Measurements from ENCODE around the gene LIN9.

LIN9 gene

DNA sequence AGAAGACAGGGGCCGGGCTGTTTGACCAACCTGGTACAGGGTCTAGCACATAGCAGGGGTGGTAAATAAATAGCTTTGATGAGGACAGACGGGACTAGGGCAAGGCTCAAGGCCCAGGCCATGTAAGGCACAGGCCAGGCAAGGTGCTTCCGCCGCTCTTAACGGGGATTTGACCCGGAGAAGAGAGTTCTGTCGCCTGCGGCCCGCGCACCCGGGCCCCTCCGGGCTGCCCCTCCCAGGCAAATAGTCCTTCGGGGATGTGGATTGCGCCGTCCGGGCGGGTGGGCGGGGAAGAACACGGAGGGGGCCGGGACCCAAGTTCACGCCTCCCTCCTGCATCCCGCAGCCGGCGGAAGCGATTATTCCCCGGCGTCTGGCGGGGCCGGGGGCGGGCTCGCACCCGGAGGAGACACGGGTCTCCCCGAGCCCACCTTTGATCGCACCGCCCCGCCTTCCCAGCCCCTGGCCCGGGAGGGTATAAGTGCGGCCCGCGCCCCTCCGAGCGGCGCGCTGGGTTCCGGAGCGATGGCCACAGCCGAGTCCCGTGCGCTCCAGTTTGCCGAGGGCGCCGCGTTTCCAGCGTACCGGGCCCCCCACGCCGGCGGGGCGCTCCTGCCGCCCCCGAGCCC lies 85.7 kb downstream of the LIN9 start, which contains the start of gene MIXL1:
Gene MIXL1, plus strand, starts transcription at position 508 of the 629 bp plus-strand sequence. Its CDS starts 18 bp downstream, at position 526.
- Histone ChIP-seq H3K27ac (ENCODE audit: low read depth, low read length) (no peak within 1 kb of the TSS), H3K4me3 (ENCODE audit: low read depth in 1 of 5, low read length in 5 of 5) (peak within 1 kb of the TSS in 4 of 5 donors; percentile 47 to 56 (median 54))

DNA sequence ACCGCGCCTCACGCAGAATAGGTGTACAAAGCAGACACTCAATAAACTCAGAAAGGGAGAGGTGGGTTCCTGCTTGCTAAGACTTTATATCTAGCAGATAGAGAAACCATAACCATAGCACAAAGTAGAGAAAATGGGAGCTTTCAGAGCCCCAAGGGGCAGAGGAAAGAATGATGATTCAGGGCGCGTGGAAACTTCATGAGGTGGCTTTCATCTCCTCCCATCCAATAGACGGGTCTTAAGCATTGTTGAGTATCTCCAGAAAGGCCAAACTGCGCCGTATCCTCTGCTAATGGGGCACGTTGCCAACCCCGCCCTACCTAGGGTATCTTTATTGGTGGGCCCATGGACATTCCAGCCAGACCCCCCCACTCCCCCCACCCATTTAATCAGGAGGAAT lies 86.3 kb downstream of the LIN9 start:
- no peak overlapping the region for H3K27ac ChIP-seq (ENCODE audit: low read depth, low read length)
- no peak overlapping the region for H3K9ac ChIP-seq (ENCODE audit: low read length in 5 of 5)
- no peaks in the 10 kb centered on the region for H3K9me3 ChIP-seq (ENCODE audit: control insufficient read depth in 5 of 5, low read length in 5 of 5)
- H3K27me3 ChIP-seq (ENCODE audit: control insufficient read depth in 5 of 5, insufficient read depth in 4 of 5, low read length in 5 of 5), result peaks cover 3 to 15% (median 10%) of the 10 kb centered on the region in 5 donors
- H3K4me3 ChIP-seq (ENCODE audit: low read depth in 1 of 5, low read length in 5 of 5), result no peak overlapping the region
- H3K36me3 ChIP-seq (ENCODE audit: control insufficient read depth in 5 of 5, insufficient read depth in 5 of 5, low read length in 5 of 5), result no peaks in the 10 kb centered on the region
- peaks cover 0 to 12% (median 11%) of the 10 kb centered on the region in 5 donors for H3K4me1 ChIP-seq (ENCODE audit: control insufficient read depth in 5 of 5, insufficient read depth in 5 of 5, low read length in 5 of 5)

More for the DNA sequence above, 85.7 kb downstream of the LIN9 start, which contains the start of gene MIXL1:
- Histone ChIP-seq H3K36me3 (ENCODE audit: control insufficient read depth in 5 of 5, insufficient read depth in 5 of 5, low read length in 5 of 5) (no peaks in the 10 kb centered on the region), H3K27me3 (ENCODE audit: control insufficient read depth in 5 of 5, insufficient read depth in 4 of 5, low read length in 5 of 5) (peaks cover 3 to 15% (median 10%) of the 10 kb centered on the region in 5 donors), H3K9me3 (ENCODE audit: control insufficient read depth in 5 of 5, low read length in 5 of 5) (no peaks in the 10 kb centered on the region), H3K9ac (ENCODE audit: low read length in 5 of 5) (no peak within 1 kb of the TSS), H3K4me1 (ENCODE audit: control insufficient read depth in 5 of 5, insufficient read depth in 5 of 5, low read length in 5 of 5) (peaks cover 0 to 12% (median 11%) of the 10 kb centered on the region in 5 donors)

DNA sequence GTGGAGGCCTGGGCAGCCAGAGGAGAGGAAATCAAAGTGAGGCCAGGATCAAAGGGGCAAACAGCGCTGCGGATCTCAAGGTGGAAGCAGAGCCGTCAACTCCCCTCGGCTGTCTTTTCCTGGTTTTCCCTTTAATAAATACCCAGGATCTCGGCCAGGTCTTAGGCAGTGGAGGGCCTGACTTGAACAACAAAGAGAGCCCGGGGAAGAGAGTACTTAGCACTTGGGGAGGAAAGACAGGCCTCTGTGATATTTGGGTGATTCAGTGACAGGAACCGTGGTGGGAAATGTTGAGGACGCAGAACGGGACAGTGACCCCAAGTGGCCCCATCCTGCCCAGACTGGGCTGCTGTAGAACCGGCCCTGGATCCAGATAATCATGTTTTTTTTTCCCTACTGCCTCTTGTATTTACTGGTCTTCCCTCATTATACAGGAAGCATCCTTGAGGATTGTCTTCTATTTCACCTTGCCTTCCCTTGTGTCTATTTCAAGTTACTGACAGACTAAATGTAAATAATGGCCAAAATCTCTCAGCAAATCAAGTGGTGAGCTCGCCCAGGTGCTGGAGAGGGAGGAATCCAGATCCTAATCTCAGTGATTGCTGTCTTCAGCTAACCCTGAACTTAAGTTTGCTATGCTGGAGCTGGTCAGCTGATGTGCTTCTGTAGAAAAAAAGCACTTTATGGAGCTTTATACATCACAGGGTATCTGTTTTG lies 88.3 kb downstream of the LIN9 start:
- Histone ChIP-seq H3K27me3 (ENCODE audit: control insufficient read depth in 5 of 5, insufficient read depth in 4 of 5, low read length in 5 of 5) (peaks cover 3 to 15% (median 10%) of the 10 kb centered on the region in 5 donors), H3K4me3 (ENCODE audit: low read depth in 1 of 5, low read length in 5 of 5) (no peak overlapping the region), H3K9ac (ENCODE audit: low read length in 5 of 5) (no peak overlapping the region), H3K4me1 (ENCODE audit: control insufficient read depth in 5 of 5, insufficient read depth in 5 of 5, low read length in 5 of 5) (peaks cover 0 to 12% (median 11%) of the 10 kb centered on the region in 5 donors), H3K36me3 (ENCODE audit: control insufficient read depth in 5 of 5, insufficient read depth in 5 of 5, low read length in 5 of 5) (no peaks in the 10 kb centered on the region), H3K27ac (ENCODE audit: low read depth, low read length) (no peak overlapping the region), H3K9me3 (ENCODE audit: control insufficient read depth in 5 of 5, low read length in 5 of 5) (no peaks in the 10 kb centered on the region)

DNA sequence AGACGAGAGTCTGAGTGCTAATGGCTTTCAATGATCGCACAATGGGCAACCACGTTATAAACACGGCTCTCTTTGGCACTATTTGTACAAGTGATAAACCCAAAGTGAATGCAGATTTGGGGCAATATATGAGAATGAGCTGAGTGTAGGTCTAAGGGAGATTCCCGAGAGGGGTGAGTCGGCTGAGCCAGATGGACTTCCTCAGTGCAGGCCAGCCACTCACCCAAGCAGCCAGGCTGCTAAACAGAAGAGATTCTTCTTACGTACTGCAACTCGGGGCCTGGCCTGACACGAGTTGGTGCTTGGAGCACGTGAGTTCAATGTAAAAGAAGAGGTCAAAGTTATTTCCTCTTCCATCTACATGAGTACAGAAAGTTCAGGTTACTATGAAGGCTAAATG lies 91.7 kb downstream of the LIN9 start:
- no peaks in the 10 kb centered on the region for H3K27me3 ChIP-seq (ENCODE audit: control insufficient read depth in 5 of 5, insufficient read depth in 4 of 5, low read length in 5 of 5)
- no peak overlapping the region for H3K9ac ChIP-seq (ENCODE audit: low read length in 5 of 5)
- no peaks in the 10 kb centered on the region for H3K36me3 ChIP-seq (ENCODE audit: control insufficient read depth in 5 of 5, insufficient read depth in 5 of 5, low read length in 5 of 5)
- no peak overlapping the region for H3K27ac ChIP-seq (ENCODE audit: low read depth, low read length)
- no peak overlapping the region for H3K4me3 ChIP-seq (ENCODE audit: low read depth in 1 of 5, low read length in 5 of 5)
- H3K4me1 ChIP-seq (ENCODE audit: control insufficient read depth in 5 of 5, insufficient read depth in 5 of 5, low read length in 5 of 5), result no peaks in the 10 kb centered on the region
- H3K9me3 ChIP-seq (ENCODE audit: control insufficient read depth in 5 of 5, low read length in 5 of 5), result no peaks in the 10 kb centered on the region

DNA sequence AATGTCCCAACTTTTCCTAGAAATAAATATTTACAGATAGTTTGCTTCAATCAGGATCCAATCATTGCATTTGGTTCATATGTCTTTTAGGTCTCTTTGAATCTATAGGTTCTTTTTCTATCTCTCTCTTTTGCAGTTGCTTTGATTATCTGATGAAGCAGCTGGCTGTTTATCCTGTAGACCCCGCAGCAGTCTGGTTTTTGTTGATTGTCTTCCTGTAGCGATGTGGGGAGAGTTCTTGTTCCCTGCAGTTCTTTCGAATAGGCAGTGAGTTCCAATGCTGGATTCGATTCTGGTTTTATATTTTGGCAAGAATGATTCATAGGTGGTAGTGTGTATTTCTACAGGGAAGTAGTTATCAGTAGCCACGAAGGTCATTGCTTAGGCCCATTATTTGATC lies 92.9 kb downstream of the LIN9 start:
- H3K9me3 ChIP-seq (ENCODE audit: control insufficient read depth in 5 of 5, low read length in 5 of 5), result no peaks in the 10 kb centered on the region
- H3K4me1 ChIP-seq (ENCODE audit: control insufficient read depth in 5 of 5, insufficient read depth in 5 of 5, low read length in 5 of 5), result no peaks in the 10 kb centered on the region
- no peak overlapping the region for H3K9ac ChIP-seq (ENCODE audit: low read length in 5 of 5)
- no peak overlapping the region for H3K27ac ChIP-seq (ENCODE audit: low read depth, low read length)
- H3K27me3 ChIP-seq (ENCODE audit: control insufficient read depth in 5 of 5, insufficient read depth in 4 of 5, low read length in 5 of 5), result peaks cover 0 to 2% (median 0%) of the 10 kb centered on the region in 5 donors
- no peak overlapping the region for H3K4me3 ChIP-seq (ENCODE audit: low read depth in 1 of 5, low read length in 5 of 5)
- no peaks in the 10 kb centered on the region for H3K36me3 ChIP-seq (ENCODE audit: control insufficient read depth in 5 of 5, insufficient read depth in 5 of 5, low read length in 5 of 5)

DNA sequence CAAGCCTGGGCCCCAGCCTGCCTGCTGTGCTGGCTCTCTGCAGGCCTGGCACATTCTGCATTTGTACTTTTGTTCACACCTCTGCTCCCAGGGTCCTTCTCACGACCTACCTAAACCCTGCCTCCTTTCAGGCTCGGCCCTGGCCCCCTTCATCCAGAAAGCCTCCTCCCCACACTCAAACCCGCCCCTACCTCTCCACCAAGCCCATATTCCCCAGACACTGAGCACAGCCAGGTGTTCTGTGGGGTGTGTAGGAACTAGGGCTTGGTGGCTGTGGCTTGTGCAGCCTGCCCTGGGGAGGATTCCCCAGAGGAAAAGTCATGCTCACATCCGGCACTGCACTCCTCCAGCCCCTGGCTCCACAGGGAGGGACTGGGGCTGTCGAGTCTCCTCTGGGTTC lies 93.7 kb downstream of the LIN9 start:
- Histone ChIP-seq H3K36me3 (ENCODE audit: control insufficient read depth in 5 of 5, insufficient read depth in 5 of 5, low read length in 5 of 5) (no peaks in the 10 kb centered on the region), H3K27me3 (ENCODE audit: control insufficient read depth in 5 of 5, insufficient read depth in 4 of 5, low read length in 5 of 5) (peaks cover 0 to 2% (median 0%) of the 10 kb centered on the region in 5 donors), H3K27ac (ENCODE audit: low read depth, low read length) (no peak overlapping the region), H3K9ac (ENCODE audit: low read length in 5 of 5) (no peak overlapping the region), H3K4me1 (ENCODE audit: control insufficient read depth in 5 of 5, insufficient read depth in 5 of 5, low read length in 5 of 5) (no peaks in the 10 kb centered on the region), H3K9me3 (ENCODE audit: control insufficient read depth in 5 of 5, low read length in 5 of 5) (no peaks in the 10 kb centered on the region), H3K4me3 (ENCODE audit: low read depth in 1 of 5, low read length in 5 of 5) (no peak overlapping the region)

DNA sequence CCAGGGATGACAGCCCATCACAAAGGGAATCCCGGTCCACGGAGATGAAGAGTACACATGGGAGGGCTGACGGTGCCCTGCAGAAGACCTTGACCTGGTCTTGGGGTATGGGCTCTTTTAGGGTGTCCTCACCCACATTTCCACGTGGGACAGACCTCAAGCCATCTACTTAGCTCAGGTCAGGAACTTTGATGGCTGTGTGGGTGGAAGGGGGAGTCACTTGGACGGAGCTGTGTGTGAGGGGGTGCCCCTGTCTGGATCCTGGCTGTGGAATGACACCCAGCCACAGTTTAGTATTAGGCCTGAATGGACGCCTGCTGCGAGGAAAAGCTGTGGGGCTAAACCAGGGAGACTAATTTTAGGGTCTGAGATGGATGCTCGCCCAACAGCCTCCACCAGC lies 96.4 kb downstream of the LIN9 start:
- Histone ChIP-seq H3K9ac (ENCODE audit: low read length in 5 of 5) (no peak overlapping the region), H3K36me3 (ENCODE audit: control insufficient read depth in 5 of 5, insufficient read depth in 5 of 5, low read length in 5 of 5) (no peaks in the 10 kb centered on the region), H3K4me1 (ENCODE audit: control insufficient read depth in 5 of 5, insufficient read depth in 5 of 5, low read length in 5 of 5) (no peaks in the 10 kb centered on the region), H3K27ac (ENCODE audit: low read depth, low read length) (no peak overlapping the region), H3K27me3 (ENCODE audit: control insufficient read depth in 5 of 5, insufficient read depth in 4 of 5, low read length in 5 of 5) (peaks cover 0 to 2% (median 0%) of the 10 kb centered on the region in 5 donors), H3K4me3 (ENCODE audit: low read depth in 1 of 5, low read length in 5 of 5) (no peak overlapping the region), H3K9me3 (ENCODE audit: control insufficient read depth in 5 of 5, low read length in 5 of 5) (no peaks in the 10 kb centered on the region)

DNA sequence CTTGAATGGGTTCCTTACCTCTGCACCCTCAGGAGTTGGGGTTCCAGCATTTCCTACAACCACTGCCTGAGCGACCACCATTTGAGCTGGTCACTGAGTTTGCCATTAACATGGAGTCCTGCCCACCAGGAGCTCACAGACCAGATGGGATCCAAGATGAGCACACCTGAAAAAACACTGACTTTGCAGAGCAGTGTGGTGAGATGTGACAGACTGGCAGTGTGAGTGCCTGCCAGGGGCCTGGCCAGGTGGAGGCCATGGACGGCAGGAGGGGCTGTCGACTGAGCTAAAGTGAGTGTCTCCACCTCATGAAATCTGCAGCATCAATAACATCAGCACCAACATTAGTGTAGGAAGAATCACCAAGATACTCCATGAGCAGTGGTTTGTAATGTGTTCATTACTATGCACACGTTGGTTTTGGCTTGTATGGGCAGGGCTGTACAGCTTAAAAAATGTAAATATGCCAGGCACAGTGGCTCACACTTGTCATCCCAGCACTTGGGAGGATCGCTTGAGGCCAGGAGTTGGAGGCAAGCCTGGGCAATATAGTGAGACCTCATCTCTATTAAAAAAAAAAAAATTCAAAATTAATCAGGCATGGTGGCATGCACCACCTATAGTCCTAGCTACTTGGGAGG lies 97.7 kb downstream of the LIN9 start:
- Histone ChIP-seq H3K36me3 (ENCODE audit: control insufficient read depth in 5 of 5, insufficient read depth in 5 of 5, low read length in 5 of 5) (no peaks in the 10 kb centered on the region), H3K9ac (ENCODE audit: low read length in 5 of 5) (no peak overlapping the region), H3K4me1 (ENCODE audit: control insufficient read depth in 5 of 5, insufficient read depth in 5 of 5, low read length in 5 of 5) (no peaks in the 10 kb centered on the region), H3K27me3 (ENCODE audit: control insufficient read depth in 5 of 5, insufficient read depth in 4 of 5, low read length in 5 of 5) (peaks cover 0 to 2% (median 0%) of the 10 kb centered on the region in 5 donors), H3K4me3 (ENCODE audit: low read depth in 1 of 5, low read length in 5 of 5) (no peak overlapping the region), H3K27ac (ENCODE audit: low read depth, low read length) (no peak overlapping the region), H3K9me3 (ENCODE audit: control insufficient read depth in 5 of 5, low read length in 5 of 5) (no peaks in the 10 kb centered on the region)

DNA sequence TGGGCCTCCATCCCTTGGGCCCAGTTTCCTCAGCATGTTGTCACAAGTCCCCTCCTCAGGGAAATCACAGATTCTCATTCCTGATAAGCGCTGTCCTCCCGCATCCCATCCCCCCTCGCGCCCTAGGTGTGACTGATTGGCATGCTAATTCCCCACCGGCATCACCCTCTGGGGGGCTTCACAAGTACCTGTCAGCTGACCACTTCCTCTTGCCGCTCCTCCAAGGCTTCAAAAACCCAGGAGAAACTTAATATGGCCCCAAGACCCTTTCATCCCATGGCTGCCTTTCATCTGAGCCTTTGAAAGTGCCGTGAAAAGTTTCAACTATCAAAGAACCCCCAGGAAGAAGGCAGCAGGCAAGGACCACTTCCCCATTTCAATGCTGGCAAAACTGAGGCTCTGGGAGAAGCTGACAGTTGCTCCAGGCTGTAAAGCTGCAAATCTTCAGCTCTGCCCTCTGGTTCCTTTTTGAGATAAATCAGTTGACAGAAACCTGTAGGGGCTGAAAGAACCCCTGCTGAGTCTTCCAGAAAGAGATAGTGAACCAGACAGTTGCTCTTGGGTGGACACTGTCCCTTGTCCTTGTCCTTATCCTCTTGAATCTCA lies 98.3 kb downstream of the LIN9 start:
- Histone ChIP-seq H3K27me3 (ENCODE audit: control insufficient read depth in 5 of 5, insufficient read depth in 4 of 5, low read length in 5 of 5) (peaks cover 0 to 2% (median 0%) of the 10 kb centered on the region in 5 donors), H3K27ac (ENCODE audit: low read depth, low read length) (no peak overlapping the region), H3K9me3 (ENCODE audit: control insufficient read depth in 5 of 5, low read length in 5 of 5) (no peaks in the 10 kb centered on the region), H3K9ac (ENCODE audit: low read length in 5 of 5) (no peak overlapping the region), H3K4me3 (ENCODE audit: low read depth in 1 of 5, low read length in 5 of 5) (no peak overlapping the region), H3K4me1 (ENCODE audit: control insufficient read depth in 5 of 5, insufficient read depth in 5 of 5, low read length in 5 of 5) (no peaks in the 10 kb centered on the region), H3K36me3 (ENCODE audit: control insufficient read depth in 5 of 5, insufficient read depth in 5 of 5, low read length in 5 of 5) (no peaks in the 10 kb centered on the region)
